Small intestine (tissue), 7 donors: ENCODE measurements around the gene PALS1. TPM values are rescaled to one million over a fixed set of nuclear protein-coding genes. Genes with fewer than 3 reads are reported as not detected.

Source experiments
- DNase-seq, 2 donors: peaks; one replicate each; pipeline versions ENCODE4 v3.0.0 to v3.0.0-alpha.2; 2013
- FAIRE-seq: peaks from 2 replicates; lab custom pipeline; 2012; peaks lifted over from hg19 to GRCh38; lab: Jason Lieb, UNC
- H3K27ac ChIP-seq, 3 donors: one replicate each; pipeline ENCODE4 v1.5.1; 2013; ENCODE audit warnings: low read length in 2 of 3, mild to moderate bottlenecking in 2 of 3, control low read depth in 1 of 3, inconsistent platforms in 1 of 3, low read depth in 1 of 3, moderate library complexity in 1 of 3
- H3K27me3 ChIP-seq, 3 donors: one replicate each; pipeline ENCODE4 v1.6.1; 2013; ENCODE audit warnings: low read length in 3 of 3, inconsistent platforms in 1 of 3; ENCODE audit not compliant: control insufficient read depth in 3 of 3, insufficient read depth in 3 of 3
- H3K36me3 ChIP-seq, 3 donors: one replicate each; pipeline ENCODE4 v1.6.1; 2013; ENCODE audit warnings: low read length in 3 of 3, inconsistent platforms in 1 of 3, low read depth in 1 of 3, mild to moderate bottlenecking in 1 of 3, moderate library complexity in 1 of 3; ENCODE audit not compliant: control insufficient read depth in 3 of 3, insufficient read depth in 2 of 3
- H3K4me1 ChIP-seq, 3 donors: one replicate each; pipeline ENCODE4 v1.6.1; 2013; ENCODE audit warnings: low read length in 2 of 3, inconsistent platforms in 1 of 3, low read depth in 1 of 3, mild to moderate bottlenecking in 1 of 3, moderate library complexity in 1 of 3; ENCODE audit not compliant: control insufficient read depth in 3 of 3, insufficient read depth in 2 of 3
- H3K4me3 ChIP-seq, 3 donors: one replicate each; pipeline ENCODE4 v1.5.1; 2013; ENCODE audit warnings: low read length in 3 of 3, control low read depth in 1 of 3, inconsistent platforms in 1 of 3, low read depth in 1 of 3, mild to moderate bottlenecking in 1 of 3, moderate library complexity in 1 of 3
- H3K9me3 ChIP-seq, 2 donors: one replicate each; pipeline ENCODE4 v1.6.1; 2013; ENCODE audit warnings: low read depth in 1 of 2, low read length in 1 of 2; ENCODE audit not compliant: control insufficient read depth in 2 of 2, insufficient read depth in 1 of 2
- WGBS, 3 donors: extraction: QIAGEN DNeasy Blood & Tissue Kit; methylation state at CpG; one replicate each; pipeline ENCODE4 v1.1.7; 2013; 5-methylcytosine and 5-hydroxymethylcytosine counted together
- polyA plus RNA-seq, 4 donors: library from polyadenylated mRNA; stranded (reverse) in 3 of 4; unstranded in 1 of 4; fragments of 200-250 nt in 3 of 4; fragments of 120-200 nt in 1 of 4; gene quantifications; one replicate each; pipeline versions ENCODE4 v1.2.1 to v1.2.3, GENCODE V29; 2013
- donor health status: healthy with polysubstance abuse.
- donor health status: control.
- donor health status: control.
- donor health status: Bipolar disorder and iron deficiency.
- donor health status: healthy.

PALS1 gene
- polyA plus RNA-seq, 4 donors = 11.1 to 38.4 (median 35.0) TPM

GRCh38 chr14:67263499-67264149, 22.4 kb downstream of the PALS1 start:
- Histone ChIP-seq H3K4me3 (no peak overlapping the region), H3K4me1 (peaks cover 2 to 7% (median 6%) of the 10 kb centered on the region in 3 donors), H3K27ac (no peak overlapping the region), H3K36me3 (peaks cover 0 to 9% (median 0%) of the 10 kb centered on the region in 3 donors), H3K9me3 (no peaks in the 10 kb centered on the region), H3K27me3 (no peaks in the 10 kb centered on the region)
- DNase-seq (no peak), FAIRE-seq (no peak)
- WGBS, 3 donors = 70 to 84% (median 76%) methylated on average over 5 of the region's 5 CpGs

GRCh38 chr14:67265131-67265530, 23.9 kb downstream of the PALS1 start:
- H3K4me3 ChIP-seq = no peak overlapping the region
- peaks cover 0 to 5% (median 0%) of the 10 kb centered on the region in 3 donors for H3K36me3 ChIP-seq
- peaks cover 2 to 17% (median 9%) of the 10 kb centered on the region in 3 donors for H3K4me1 ChIP-seq
- 46 to 69% (median 62%) methylated on average over 2 of the region's 2 CpGs for WGBS, 3 donors
- no peaks in the 10 kb centered on the region for H3K27me3 ChIP-seq
- no peaks in the 10 kb centered on the region for H3K9me3 ChIP-seq
- FAIRE-seq (no peak), DNase-seq (peak in 1 of 2 donors; percentile 42)
- no peak overlapping the region for H3K27ac ChIP-seq

- no peak for DNase-seq
- Histone ChIP-seq H3K27ac (no peak overlapping the region), H3K4me1 (peaks cover 2 to 18% (median 9%) of the 10 kb centered on the region in 3 donors), H3K27me3 (no peaks in the 10 kb centered on the region), H3K9me3 (no peaks in the 10 kb centered on the region), H3K36me3 (peaks cover 0 to 9% (median 2%) of the 10 kb centered on the region in 3 donors), H3K4me3 (no peak overlapping the region)
- FAIRE-seq = no peak
- 59 to 88% (median 79%) methylated on average over 4 of the region's 4 CpGs for WGBS, 3 donors
These were observed 26.5 kb downstream of the PALS1 start for GRCh38 chr14:67267576-67268328.

- Histone ChIP-seq H3K9me3 (no peaks in the 10 kb centered on the region), H3K4me1 (peaks cover 2 to 18% (median 8%) of the 10 kb centered on the region in 3 donors), H3K27me3 (no peaks in the 10 kb centered on the region), H3K4me3 (no peak overlapping the region), H3K36me3 (peaks cover 0 to 9% (median 4%) of the 10 kb centered on the region in 3 donors), H3K27ac (peak overlapping the region in 2 of 3 donors; percentile 8 to 60)
- DNase-seq = no peak
- WGBS, 3 donors = 55 to 78% (median 77%) methylated on average over 11 of the region's 11 CpGs
- FAIRE-seq = no peak
These were observed 27.4 kb downstream of the PALS1 start for GRCh38 chr14:67268426-67269150.

- Histone ChIP-seq H3K27ac (peak overlapping the region in 1 of 3 donors; percentile 60), H3K4me1 (peaks cover 2 to 18% (median 5%) of the 10 kb centered on the region in 3 donors), H3K27me3 (no peaks in the 10 kb centered on the region), H3K36me3 (peaks cover 0 to 7% (median 4%) of the 10 kb centered on the region in 3 donors), H3K4me3 (no peak overlapping the region), H3K9me3 (no peaks in the 10 kb centered on the region)
- FAIRE-seq (no peak), DNase-seq (peak in 1 of 2 donors; percentile 66)
- WGBS, 3 donors = 58 to 76% (median 76%) methylated on average over 4 of the region's 4 CpGs
These were observed 28.2 kb downstream of the PALS1 start for GRCh38 chr14:67269298-67270060.

- FAIRE-seq (no peak), DNase-seq (no peak)
- 53 to 71% (median 70%) methylated on average over 3 of the region's 3 CpGs for WGBS, 3 donors
- H3K4me1 ChIP-seq = peaks cover under 1 to 18% (median 5%) of the 10 kb centered on the region in 3 donors
- H3K27me3 ChIP-seq = no peaks in the 10 kb centered on the region
- H3K36me3 ChIP-seq = peaks cover 0 to 6% (median 4%) of the 10 kb centered on the region in 3 donors
- no peak overlapping the region for H3K4me3 ChIP-seq
- H3K9me3 ChIP-seq = no peaks in the 10 kb centered on the region
- peak overlapping the region in 2 of 3 donors; percentile 60 to 61 for H3K27ac ChIP-seq
These were observed 29.0 kb downstream of the PALS1 start for GRCh38 chr14:67270145-67270753.

GRCh38 chr14:67270933-67271332, 29.7 kb downstream of the PALS1 start:
- Histone ChIP-seq H3K4me3 (no peak overlapping the region), H3K27me3 (no peaks in the 10 kb centered on the region), H3K27ac (no peak overlapping the region), H3K4me1 (peaks cover 0 to 18% (median 5%) of the 10 kb centered on the region in 3 donors), H3K9me3 (no peaks in the 10 kb centered on the region), H3K36me3 (peaks cover 0 to 4% (median 4%) of the 10 kb centered on the region in 3 donors)
- 78 to 90% (median 90%) methylated on average over 3 of the region's 3 CpGs for WGBS, 3 donors
- FAIRE-seq = no peak
- no peak for DNase-seq
